CD4-positive, alpha-beta T cell treated with Interleukin-6 for 4 hours (primary cell): ENCODE data around the gene RAP1GAP.

Source experiments
- DNase-seq: peaks from one replicate; pipeline ENCODE4 v3.0.0-alpha.2; 2020; ENCODE audit warnings: mixed read lengths

RAP1GAP gene

DNA sequence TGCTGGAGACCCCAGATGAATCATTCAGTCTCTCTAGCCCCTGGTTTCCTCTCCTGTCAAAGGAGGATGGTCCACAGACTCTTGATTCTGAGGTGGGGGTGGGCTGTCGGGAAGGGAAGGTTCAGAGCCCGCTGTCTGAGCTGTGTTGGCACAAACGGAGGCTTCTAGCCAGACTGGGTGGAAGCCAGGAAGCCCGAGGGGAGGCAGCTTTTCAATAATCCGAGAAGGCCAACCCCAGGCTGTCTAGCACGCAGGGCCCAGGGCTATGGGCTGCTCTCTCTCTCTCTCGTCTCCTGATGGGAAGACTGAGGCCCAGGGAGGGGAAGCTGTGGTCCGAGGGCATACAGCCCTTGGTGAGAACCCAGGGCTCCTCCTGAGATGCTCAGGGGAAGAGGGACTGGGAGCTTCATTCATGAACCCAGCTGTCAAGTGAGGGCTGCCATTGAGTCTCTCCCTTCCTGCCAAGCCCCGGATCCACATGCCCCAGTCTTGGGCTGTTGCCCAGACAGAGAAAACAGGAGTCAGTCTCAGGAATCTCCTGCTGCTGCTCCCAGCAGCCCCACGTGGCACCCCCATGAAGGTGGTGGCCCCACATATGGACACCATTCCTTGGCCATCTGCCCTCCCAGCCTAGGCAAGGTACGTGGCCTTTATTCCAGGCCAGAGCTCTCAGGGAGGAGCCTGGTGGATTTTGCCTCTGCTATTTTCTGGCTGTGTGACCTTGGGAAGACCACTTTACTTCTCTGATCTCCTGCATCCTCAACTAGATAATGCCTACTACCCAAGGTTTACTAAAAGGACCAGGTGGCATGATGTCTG lies 44.4 kb downstream of the RAP1GAP start:
- no peak for DNase-seq

DNA sequence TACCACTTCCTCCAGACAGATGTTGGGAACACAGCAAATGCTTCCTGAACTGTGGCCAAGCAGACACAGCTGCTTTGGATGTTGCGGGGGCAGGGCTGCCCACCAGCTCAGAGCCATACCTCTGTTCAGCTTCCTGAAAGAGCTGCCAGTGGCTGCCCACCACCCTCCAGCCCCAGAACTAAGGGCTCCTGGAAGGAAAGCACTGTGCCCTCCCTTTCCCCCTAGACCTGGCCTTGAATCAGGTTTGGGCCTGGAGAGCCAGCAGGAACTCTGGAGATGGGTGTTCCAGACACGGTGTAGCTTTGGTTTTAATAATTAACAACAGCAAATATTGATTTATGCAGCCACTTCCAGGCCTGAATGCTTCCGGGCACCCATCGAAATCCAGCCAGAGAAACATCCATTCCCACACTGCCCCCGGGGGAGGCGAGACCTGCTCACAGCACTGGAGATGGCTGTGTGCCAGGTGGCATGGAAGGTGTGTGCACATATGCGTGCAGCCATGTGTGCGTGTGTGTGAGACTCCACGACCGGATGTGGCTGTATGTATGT lies 45.7 kb downstream of the RAP1GAP start:
- DNase-seq: no peak

DNA sequence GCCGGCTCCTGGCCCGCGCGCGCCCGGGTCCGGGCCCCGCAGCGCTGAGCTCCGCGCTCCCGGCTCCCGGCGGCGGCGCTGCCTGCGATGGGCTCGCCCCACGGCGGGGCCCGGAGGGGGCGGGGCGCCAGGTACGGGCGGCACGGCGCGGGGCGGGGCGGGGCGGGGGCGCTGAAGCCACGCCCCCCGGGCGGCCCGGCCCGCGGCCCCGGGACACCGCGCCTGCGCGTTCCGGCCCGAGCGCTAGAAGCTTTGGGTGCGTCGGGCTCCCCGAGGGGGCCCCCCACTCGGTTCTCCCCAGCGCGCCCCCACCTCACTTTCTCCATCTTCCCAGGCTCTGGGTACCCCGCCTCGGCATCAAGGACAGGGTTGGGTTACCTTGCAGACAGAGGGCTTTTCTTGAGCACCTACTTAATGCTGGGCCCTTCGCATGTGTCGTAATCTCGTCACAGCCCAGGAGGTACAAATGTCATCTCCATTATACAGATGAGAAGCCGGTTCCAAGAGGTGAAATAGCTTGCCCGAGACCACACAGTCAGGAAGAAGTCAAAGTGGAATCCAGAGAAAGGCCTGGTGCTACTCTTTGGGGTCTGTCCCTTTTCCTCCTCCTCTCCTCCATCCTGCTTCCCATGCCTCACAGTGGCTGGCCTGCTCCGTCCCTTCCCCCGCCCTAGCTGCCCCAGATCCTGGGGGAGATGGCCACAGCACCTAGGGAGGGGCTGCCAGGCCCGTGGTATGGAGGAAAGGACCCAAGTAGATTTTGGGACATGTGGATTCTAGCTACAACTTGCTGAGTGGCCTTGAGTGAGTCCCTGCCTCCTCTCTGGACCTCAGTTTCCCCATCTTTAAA lies 46.5 kb downstream of the RAP1GAP start:
- DNase-seq: peak; percentile 59

DNA sequence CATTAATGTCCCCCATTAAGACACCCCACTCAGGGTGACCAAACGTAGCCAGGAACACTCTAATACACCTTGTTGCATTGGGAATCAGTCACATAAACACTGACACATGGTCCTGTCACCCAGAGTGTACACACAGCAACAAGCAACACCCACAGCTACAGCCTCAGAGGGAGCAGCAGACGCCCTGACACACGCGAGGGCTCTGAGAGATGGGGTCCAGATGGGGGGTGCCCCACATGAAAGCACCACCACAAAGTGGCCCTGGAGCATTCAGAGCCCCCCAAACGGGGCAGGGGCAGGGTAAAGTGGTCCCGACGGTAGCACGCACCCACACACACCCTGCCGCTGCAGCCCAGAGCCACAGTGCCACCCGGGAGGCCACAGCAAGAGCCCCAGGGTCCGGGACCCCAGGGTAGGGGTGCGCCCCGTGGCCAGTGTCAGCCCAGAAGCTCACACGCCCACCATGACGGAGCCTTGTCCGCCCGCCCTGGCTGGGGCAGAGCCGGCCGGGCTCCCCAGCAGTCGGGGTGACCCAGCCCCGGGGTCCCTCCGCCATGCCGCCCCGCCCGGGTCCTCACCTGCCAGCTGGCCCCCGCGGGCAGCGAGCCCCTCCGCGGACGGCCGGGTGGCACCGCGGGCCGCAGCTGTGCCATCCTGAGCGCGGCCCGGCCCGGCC lies 47.3 kb downstream of the RAP1GAP start:
- no peak for DNase-seq

DNA sequence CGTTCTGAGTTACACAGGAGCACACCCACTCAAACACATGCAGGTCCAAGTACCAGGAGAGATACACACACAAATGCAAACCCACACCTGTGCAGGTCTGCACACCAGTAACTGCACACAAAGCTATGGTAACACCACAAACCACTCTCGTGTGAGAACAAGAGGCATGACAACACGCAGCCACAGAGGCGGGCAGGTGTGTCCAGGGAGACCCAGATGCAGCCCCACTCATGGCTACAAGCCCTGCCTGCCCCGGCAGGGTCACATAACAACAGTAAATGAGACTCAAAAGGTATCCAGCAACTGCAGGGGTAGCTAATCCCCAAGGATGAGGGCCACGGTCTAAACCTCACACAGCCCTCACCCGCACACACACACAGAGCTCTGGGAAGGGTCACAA lies 48.1 kb downstream of the RAP1GAP start:
- DNase-seq: no peak

DNA sequence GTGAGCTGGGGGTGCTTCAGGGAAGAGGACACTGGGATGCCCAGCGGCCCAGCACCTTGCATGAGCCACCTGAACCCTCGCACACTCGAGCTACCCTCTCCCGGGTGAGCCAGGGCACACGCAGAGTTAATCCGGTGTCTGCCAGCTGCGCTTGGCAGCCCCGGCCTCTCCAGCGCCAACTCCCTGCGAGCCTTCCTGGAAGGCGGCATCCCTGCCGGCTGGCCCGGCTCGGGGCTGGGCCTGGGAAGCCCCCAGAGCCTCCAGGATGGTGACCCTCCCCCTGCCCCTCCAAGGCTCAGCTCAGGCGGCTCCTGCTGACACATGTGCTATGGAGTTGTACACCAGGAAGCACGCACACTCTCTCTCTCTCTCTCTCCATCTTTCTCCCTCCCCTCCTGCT lies 48.7 kb downstream of the RAP1GAP start:
- DNase-seq: no peak

DNA sequence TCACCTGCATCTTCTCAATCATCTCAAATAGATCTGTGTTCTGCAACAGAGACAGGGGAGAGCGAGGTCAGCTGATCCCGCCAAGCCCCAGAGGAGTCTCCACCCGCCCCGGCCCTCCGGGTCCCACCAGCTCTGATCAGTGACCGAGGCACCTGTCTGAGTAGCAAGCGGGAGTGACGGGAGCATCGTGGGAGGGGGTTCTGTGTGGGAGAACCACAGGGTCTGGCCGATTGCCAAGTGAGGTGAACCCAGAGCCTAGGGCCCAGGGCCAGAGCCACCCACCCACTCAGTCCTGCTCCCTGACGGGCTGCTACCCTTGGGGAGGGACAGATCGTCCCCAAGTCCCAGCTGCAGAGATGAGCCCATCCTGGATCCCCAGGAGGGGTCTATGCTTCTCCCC lies 49.1 kb downstream of the RAP1GAP start:
- DNase-seq: no peak

DNA sequence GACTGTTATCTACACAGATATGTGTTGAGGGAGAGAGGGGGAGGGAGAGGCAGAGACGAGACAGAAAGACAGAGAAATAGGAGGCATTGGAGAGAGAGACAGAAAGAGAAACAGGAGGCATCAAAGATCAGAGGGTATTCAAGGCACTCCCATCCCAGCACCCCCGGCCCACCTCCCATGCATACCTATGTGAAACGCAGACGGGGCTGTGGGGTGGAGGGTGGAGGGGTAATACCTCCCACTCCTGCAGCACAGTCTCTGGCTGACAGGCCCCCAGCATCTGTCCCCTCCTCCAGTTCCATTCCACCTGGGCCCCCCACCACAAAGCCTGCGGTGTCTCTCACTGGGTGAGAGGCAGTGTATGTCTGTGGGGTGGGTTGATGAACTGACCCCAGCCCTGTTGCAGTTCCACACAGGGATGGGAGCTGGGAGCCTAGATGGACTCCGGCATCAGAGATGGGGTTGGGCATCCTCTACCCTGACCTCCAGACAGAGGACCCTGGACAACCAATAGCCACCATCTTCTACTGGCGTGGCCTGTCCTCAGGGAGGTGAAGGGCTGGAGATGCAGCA lies 49.7 kb downstream of the RAP1GAP start:
- DNase-seq: no peak

DNA sequence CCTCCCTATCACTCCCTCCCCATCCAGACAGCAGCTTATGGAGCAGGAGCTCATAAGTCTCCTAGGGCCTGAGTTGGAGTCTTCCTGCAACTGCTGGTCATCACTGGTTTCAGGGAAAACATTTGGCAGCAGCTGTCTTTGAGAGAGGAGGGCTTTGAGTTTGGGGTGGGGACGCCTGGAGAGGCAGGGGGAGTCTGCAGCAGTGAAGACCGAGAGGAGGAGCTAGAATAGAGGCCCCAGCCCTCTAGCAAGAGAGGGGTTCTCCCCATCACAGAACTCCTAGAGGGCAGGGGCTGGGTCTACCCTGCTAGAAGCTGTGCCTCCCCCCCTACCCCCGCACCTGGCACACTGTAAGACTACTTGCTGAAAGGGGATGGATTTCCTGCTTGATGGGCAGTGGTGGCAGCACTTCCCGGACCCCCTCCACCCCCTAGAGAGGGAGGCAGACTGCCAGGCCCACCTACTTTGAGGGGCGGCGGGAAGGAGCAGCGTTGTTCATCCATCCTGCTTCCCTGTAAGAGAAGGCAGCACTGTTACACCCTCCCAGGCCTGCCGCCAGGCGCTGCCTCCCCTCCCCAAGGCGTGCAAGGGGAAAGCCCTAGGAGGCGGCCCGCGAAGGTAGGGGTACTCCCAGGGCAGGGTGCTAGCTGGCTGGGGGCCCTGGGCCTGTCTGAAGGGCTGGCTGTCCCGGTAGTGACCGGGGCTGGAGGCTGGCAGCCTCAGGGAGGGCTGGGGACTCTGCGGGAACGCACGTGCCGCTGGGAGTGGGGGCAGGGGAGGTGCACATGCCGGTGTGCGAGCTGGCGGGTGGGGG lies 50.4 kb downstream of the RAP1GAP start:
- no peak for DNase-seq

DNA sequence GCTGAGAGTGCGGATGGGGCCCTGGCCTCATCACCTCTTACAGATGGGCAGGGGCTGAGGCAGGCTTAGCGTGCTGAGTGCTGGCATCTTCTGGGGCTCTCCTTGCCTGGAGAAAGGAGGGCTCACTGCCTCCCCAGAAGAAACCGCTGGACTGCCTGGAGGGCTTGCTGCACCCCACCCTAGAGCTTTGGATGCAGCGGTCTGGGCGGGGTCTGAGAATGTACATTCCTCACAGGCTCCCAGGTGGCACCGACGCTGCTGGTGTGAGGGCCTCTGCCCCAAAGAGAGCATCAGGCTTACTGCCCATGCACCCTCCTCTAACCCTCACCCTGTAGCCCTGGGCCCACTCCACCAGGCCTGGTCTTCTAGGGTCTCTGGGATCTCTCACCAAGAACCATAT lies 51.1 kb downstream of the RAP1GAP start:
- DNase-seq: no peak

DNA sequence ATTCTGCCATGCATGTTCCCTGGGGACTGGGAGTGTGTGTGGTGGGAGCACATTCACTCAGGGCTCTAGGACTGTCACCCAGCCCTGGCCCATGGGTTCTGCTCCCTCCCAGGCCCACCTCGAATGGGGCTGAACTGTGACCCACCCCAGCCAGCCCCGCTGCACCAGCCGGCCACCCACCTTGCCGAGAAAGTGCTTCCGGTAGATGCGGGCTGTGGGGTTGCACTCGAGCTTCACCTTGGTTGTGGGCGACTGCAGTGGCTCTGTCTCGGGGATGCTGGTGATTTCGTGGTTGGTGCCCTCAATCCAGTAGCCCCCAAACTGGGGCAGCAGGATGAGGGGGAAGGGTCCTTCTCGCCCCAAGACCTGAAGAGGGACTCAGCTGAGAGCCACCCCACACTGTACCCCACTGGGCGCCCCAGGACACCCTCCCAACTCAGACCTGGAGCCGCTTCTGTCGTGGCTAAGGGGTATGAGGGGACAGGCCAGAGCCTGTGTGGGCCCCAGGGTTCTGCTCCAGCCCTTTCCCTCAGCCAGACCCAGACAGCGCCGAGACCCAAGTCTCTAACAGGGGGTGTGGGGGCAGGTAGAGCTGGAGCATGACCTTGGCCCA lies 51.9 kb downstream of the RAP1GAP start:
- DNase-seq: no peak

DNA sequence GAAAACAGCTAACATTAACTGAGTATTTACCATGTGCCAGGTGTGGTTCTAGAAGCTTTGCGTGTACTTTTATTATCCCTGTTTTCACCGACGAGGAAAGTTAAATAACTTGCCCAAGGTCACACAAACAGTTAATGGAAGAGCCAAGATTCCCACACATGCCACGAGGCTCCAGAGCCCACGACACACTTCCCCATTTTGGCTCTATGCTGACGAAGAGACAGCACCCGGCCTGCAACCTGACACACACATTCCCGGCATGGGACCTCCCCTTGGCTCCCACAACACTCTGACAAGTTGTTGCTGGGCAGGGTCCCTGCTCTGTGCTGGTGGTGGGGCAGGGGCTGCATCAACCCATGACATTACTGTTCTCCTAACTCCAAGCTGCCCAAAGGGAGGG lies 52.8 kb downstream of the RAP1GAP start:
- no peak for DNase-seq

DNA sequence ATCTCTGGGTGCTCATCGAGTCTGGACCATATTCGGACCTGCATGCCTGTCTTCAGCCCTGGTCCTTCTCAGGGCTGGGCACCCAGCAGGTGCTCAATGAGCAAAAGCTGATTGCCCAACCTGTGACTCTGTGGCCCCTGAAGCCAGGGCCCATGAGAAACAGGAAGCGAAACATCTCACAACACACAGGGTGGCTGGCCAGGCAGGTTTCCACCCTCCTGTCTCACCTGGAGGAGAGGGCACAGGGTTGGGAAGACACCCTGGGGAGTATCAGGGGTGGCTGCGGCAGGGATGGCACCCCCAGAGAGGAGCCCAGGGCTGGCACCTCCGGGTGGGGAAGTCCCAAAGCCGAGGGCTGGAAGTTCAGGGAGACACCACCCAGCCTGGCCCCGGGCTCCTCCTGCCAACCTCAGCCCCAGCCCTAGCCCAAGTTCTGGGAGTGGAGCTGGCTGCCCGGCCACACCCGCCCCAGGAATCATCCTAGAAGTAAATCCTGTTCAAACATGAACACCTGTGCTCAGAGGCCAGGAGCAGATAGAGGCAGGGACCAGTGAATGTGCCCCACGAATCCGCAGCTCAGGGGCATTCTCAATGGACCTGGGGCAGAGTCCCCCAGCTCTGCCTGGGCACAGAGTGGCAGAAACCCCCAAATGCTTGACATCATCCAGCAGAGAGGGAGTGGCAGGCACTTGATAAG lies 54.6 kb downstream of the RAP1GAP start:
- DNase-seq: no peak

DNA sequence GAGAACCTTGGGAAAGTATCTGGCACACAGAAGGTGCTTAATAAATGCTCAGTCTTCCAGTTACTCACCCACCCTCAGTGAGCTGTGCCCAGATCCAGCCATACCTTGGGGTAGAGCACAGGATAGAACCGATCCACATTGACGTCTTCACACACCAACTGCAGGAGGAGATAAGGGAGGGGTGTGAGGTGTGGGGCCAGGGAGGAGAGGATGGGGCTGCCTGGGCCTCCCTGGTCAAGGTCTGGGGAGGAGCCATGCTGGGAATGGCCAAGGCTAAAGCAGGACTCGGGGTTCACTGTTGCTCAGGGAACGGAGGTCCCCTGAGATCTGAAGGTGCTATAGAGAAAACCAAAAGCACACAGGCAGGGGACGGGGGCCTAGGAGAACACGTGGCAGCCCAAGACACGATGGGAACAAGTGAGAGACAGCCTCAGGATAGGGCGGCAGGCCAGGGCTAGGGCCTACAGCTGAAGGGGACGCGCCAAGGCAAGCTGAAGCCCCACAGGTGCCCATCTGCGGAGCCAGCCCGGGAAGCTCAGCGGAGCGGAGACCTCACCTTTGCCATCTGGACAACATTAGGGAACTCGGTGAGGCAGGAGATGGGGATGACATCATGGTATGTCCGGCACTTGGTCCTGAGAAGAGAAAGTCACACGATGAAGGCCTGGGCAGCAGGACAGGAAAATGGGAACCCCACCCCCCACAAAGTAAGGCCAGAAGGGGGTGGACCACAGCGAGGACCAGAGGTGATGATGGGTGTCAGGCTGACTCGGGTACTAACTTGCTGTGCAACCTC lies 55.9 kb downstream of the RAP1GAP start:
- DNase-seq: no peak

DNA sequence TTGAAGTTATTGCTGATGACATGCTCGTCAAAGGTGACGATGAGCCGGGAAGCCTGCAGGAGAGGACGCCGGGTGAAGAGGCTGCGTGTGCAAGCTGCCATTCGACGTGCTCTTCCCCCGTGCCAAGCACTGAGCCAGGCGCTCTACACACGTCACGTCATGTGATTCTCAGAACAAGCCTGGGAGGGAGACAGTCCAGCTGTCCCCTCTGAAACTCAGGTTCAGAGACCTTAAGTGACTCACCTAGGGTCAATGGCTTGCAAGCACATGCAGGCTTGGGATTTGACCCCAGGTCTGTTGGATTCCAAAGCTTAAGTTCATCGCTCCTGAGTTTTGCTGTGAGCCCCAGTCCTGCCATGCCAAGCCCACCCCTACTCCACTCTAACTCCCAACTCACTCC lies 57.1 kb downstream of the RAP1GAP start:
- no peak for DNase-seq

DNA sequence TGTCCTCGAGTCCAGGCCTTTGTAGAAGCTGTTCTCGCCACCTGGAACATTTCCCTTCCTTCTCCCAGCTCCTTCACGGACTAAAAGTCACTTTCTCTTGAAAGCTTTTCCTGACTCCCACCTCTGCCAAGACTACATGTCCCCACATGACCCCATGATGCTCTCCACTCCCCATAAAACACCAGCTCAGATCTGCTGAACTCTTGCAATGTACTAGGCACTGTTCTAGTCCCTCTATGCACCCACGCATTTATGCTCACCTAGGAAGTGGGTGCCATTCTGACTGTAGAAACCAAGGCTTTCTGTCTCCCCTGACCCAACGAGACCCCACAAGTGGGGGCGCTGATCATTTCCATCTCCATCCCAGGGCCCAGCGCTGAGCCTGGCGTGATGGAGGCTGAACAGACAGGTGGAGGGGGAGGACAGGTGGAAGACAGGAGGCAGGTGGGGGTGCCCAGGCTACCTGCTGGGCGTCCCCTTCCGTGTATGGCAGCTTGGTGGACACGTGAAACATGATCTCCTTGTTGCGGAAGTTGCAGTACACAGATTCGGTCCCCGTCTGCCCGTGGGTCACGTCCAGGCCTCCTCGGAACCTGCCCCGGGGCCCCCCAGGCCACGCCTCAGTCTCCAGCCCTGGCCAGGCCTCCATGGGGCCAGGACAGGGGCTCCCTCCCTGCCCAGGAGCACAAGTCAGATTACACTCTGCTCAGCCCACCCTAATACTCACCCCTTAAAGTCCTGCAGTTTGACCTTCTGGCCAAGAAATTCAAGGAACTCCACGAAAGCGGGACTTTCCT lies 58.0 kb downstream of the RAP1GAP start:
- DNase-seq: no peak

DNA sequence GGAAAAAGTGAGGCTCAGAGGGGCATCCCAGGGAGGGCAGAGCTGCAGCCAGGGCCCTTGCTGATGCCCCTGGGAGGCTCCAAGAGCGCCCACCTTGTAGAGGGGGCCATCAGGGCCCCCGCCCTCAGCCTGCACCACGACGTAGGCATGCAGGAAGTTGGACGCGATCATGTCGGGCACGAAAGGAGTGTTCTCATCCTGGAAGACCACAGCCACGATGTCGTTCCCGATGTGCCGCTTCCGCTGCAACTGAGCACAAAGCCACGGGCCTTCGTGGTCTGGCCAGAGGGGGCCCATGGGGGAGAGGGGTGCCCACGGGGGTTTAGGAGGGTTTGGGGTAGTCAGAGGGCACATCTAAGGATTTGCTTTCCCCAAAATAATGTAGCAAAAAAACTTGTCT lies 59.1 kb downstream of the RAP1GAP start:
- no peak for DNase-seq

DNA sequence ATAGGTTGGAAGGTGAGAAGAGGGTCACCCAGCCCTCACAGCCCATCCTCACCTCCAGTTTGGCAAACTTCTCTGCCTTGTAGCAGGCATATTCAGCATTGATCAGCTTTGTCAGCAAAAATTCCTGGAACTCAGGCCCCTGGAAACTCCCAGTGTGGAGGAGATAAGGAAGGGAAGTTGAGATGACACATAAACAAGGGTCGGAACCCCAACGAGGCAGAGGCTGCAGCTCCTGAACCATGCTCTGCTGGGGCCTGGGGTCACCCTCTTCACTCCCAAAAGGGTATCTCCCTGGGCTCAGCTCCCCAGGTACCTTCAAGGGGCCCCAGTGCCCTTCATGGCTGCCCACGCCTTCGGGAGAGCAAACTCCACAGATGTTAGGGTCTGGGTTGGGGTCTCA lies 60.4 kb downstream of the RAP1GAP start:
- DNase-seq: no peak
